Measurements from ENCODE around the gene ARHGAP10. TPM values are rescaled to one million over a fixed set of nuclear protein-coding genes. Genes with fewer than 3 reads are reported as not detected.

The ARHGAP10 gene
- total RNA-seq, 1 experiment from 2014 or later, result 11.7 TPM

- no peak for DNase-seq (ENCODE audit: low read depth, low spot score)
- H3K27ac ChIP-seq (ENCODE audit: low read length), result no peak overlapping the region
- no peaks in the 10 kb centered on the region for H3K27me3 ChIP-seq (ENCODE audit: control insufficient read depth, insufficient read depth, low read length)
- H3K4me1 ChIP-seq (ENCODE audit: control insufficient read depth, insufficient read depth, low read length), result peaks cover 17% of the 10 kb centered on the region
- TF ChIP-seq POLR2AphosphoS5 (IDR thresholded peaks at IDR 0.05; ENCODE audit: low read depth, low read length), result no peak
- TF ChIP-seq CTCF (IDR thresholded peaks at IDR 0.05), result no peak
- TF ChIP-seq TCF7L2 (IDR thresholded peaks at IDR 0.05; ENCODE audit: low read depth, low read length), result no peak
- TF ChIP-seq, protein P1, sequence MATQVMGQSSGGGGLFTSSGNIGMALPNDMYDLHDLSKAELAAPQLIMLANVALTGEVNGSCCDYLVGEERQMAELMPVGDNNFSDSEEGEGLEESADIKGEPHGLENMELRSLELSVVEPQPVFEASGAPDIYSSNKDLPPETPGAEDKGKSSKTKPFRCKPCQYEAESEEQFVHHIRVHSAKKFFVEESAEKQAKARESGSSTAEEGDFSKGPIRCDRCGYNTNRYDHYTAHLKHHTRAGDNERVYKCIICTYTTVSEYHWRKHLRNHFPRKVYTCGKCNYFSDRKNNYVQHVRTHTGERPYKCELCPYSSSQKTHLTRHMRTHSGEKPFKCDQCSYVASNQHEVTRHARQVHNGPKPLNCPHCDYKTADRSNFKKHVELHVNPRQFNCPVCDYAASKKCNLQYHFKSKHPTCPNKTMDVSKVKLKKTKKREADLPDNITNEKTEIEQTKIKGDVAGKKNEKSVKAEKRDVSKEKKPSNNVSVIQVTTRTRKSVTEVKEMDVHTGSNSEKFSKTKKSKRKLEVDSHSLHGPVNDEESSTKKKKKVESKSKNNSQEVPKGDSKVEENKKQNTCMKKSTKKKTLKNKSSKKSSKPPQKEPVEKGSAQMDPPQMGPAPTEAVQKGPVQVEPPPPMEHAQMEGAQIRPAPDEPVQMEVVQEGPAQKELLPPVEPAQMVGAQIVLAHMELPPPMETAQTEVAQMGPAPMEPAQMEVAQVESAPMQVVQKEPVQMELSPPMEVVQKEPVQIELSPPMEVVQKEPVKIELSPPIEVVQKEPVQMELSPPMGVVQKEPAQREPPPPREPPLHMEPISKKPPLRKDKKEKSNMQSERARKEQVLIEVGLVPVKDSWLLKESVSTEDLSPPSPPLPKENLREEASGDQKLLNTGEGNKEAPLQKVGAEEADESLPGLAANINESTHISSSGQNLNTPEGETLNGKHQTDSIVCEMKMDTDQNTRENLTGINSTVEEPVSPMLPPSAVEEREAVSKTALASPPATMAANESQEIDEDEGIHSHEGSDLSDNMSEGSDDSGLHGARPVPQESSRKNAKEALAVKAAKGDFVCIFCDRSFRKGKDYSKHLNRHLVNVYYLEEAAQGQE (IDR thresholded peaks at IDR 0.05; ENCODE audit: insufficient read depth in 1 of 2, low read depth in 2 of 2, low read length in 1 of 2), result no peak
- no peak for TF ChIP-seq SIN3A (IDR thresholded peaks at IDR 0.05; ENCODE audit: borderline replicate concordance, insufficient read depth, low read depth, low read length)
- no peaks in the 10 kb centered on the region for H3K9me3 ChIP-seq (ENCODE audit: control insufficient read depth, insufficient read depth, low read depth, low read length)
- H3K36me3 ChIP-seq (ENCODE audit: control insufficient read depth, insufficient read depth, low read length), result no peaks in the 10 kb centered on the region
- peak; percentile 68 for ATAC-seq
- H3K4me3 ChIP-seq (ENCODE audit: low read depth in 2 of 2, low read length in 2 of 2), result no peak overlapping the region
- no TSS peak for BruUV-seq (replicated peaks)
- POLR2A ChIA-PET, result no interaction called here
- intact Hi-C loops (cut with micrococcal nuclease; ENCODE audit: unreplicated experiment), result no loop called here
- CTCF ChIA-PET, result no interaction called here
- in situ Hi-C loops (cut with HindIII; ENCODE audit: low pct_unique_long_range_greater_than_20kb, low sequenced_read_pairs), result no loop called here
These were observed 50.3 kb downstream of the ARHGAP10 start for GRCh38 chr4:147782087-147782781.

DNA sequence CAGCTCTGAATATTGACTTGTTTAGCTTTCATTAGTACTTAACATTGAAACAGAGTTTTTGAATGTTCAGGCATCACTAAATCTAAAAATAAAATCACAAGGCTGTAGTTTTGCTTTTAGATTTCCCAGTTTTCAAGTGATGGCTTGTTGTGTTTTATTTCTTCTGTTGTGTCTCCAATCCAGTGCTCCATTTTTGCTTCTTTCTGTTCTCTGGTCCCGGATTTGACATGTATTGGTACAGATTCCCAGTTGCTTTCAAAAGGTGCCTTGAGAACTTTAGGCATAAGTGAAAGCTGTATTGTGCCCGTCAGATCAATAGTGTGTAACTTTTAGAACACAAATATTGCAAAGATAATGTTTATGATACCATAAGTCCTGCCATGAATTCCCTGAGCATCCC is 53.2 kb downstream of the ARHGAP10 start:
- intact Hi-C loops (cut with micrococcal nuclease; ENCODE audit: unreplicated experiment) (no loop called here), in situ Hi-C loops (cut with HindIII; ENCODE audit: low pct_unique_long_range_greater_than_20kb, low sequenced_read_pairs) (no loop called here)
- CTCF ChIA-PET, result interaction anchor here (0.6 kb wide), 1 partner anchor 65 kb away, joined by 3 read pairs; no protein-coding TSS in a partner anchor
- POLR2A ChIA-PET, result interaction anchor here (0.6 kb wide), 2 partner anchors 20 to 90 kb away, joined by 3 read pairs; no protein-coding TSS in a partner anchor
- Histone ChIP-seq H3K27me3 (ENCODE audit: control insufficient read depth, insufficient read depth, low read length) (no peaks in the 10 kb centered on the region), H3K36me3 (ENCODE audit: control insufficient read depth, insufficient read depth, low read length) (no peaks in the 10 kb centered on the region), H3K4me3 (ENCODE audit: low read depth in 2 of 2, low read length in 2 of 2) (no peak overlapping the region), H3K9me3 (ENCODE audit: control insufficient read depth, insufficient read depth, low read depth, low read length) (no peaks in the 10 kb centered on the region), H3K4me1 (ENCODE audit: control insufficient read depth, insufficient read depth, low read length) (peaks cover 23% of the 10 kb centered on the region), H3K27ac (ENCODE audit: low read length) (no peak overlapping the region)
- ATAC-seq, result no peak
- TF ChIP-seq, protein P1 (IDR thresholded peaks at IDR 0.05; ENCODE audit: insufficient read depth in 1 of 2, low read depth in 2 of 2, low read length in 1 of 2), result no peak
- TF ChIP-seq CTCF (IDR thresholded peaks at IDR 0.05), result no peak
- no peak for TF ChIP-seq POLR2AphosphoS5 (IDR thresholded peaks at IDR 0.05; ENCODE audit: low read depth, low read length)
- no peak for TF ChIP-seq SIN3A (IDR thresholded peaks at IDR 0.05; ENCODE audit: borderline replicate concordance, insufficient read depth, low read depth, low read length)
- TF ChIP-seq TCF7L2 (IDR thresholded peaks at IDR 0.05; ENCODE audit: low read depth, low read length), result no peak
- no peak for DNase-seq (ENCODE audit: low read depth, low spot score)
- no TSS peak for BruUV-seq (replicated peaks)

Data from Panc1 (cell line).